ENCODE results near the gene ERBB4.

ERBB4 gene

GRCh38 chr2:212119591-212119990 lies 419.0 kb downstream of the ERBB4 start:
- no peak for TF ChIP-seq CTCF (IDR thresholded peaks at IDR 0.05; ENCODE audit: low read depth, low read length)

GRCh38 chr2:212117926-212118325 lies 420.7 kb downstream of the ERBB4 start:
- Histone ChIP-seq H3K36me3 (no peaks in the 10 kb centered on the region), H3K9me3 (ENCODE audit: severe bottlenecking) (no peaks in the 10 kb centered on the region), H3K27ac (no peak overlapping the region), H3K4me3 (ENCODE audit: low read depth, low read length) (no peak overlapping the region), H3K27me3 (ENCODE audit: insufficient read depth, low read depth, severe bottlenecking) (no peaks in the 10 kb centered on the region)
- no peak for TF ChIP-seq CTCF (IDR thresholded peaks at IDR 0.05; ENCODE audit: low read depth, low read length)
- DNase-seq, result no peak

More at GRCh38 chr2:212119591-212119990, 419.0 kb downstream of the ERBB4 start:
- H3K9me3 ChIP-seq (ENCODE audit: severe bottlenecking), result no peaks in the 10 kb centered on the region
- H3K4me3 ChIP-seq (ENCODE audit: low read depth, low read length), result no peak overlapping the region
- no peak overlapping the region for H3K27ac ChIP-seq
- DNase-seq, result no peak
- H3K36me3 ChIP-seq, result no peaks in the 10 kb centered on the region
- no peaks in the 10 kb centered on the region for H3K27me3 ChIP-seq (ENCODE audit: insufficient read depth, low read depth, severe bottlenecking)

- Histone ChIP-seq H3K27ac (no peak overlapping the region), H3K27me3 (ENCODE audit: insufficient read depth, low read depth, severe bottlenecking) (no peaks in the 10 kb centered on the region), H3K4me3 (ENCODE audit: low read depth, low read length) (no peak overlapping the region), H3K36me3 (no peaks in the 10 kb centered on the region), H3K9me3 (ENCODE audit: severe bottlenecking) (no peaks in the 10 kb centered on the region)
- TF ChIP-seq CTCF (IDR thresholded peaks at IDR 0.05; ENCODE audit: low read depth, low read length), result no peak
- no peak for DNase-seq
Measured at GRCh38 chr2:212114489-212114888, 424.1 kb downstream of the ERBB4 start.

GRCh38 chr2:212112401-212112800 lies 426.2 kb downstream of the ERBB4 start:
- Histone ChIP-seq H3K27me3 (ENCODE audit: insufficient read depth, low read depth, severe bottlenecking) (no peaks in the 10 kb centered on the region), H3K27ac (no peak overlapping the region), H3K4me3 (ENCODE audit: low read depth, low read length) (no peak overlapping the region), H3K9me3 (ENCODE audit: severe bottlenecking) (no peaks in the 10 kb centered on the region), H3K36me3 (no peaks in the 10 kb centered on the region)
- no peak for DNase-seq
- no peak for TF ChIP-seq CTCF (IDR thresholded peaks at IDR 0.05; ENCODE audit: low read depth, low read length)

- Histone ChIP-seq H3K4me3 (ENCODE audit: low read depth, low read length) (no peak overlapping the region), H3K27me3 (ENCODE audit: insufficient read depth, low read depth, severe bottlenecking) (no peaks in the 10 kb centered on the region), H3K9me3 (ENCODE audit: severe bottlenecking) (peaks cover 2% of the 10 kb centered on the region), H3K36me3 (no peaks in the 10 kb centered on the region), H3K27ac (no peak overlapping the region)
- TF ChIP-seq CTCF (IDR thresholded peaks at IDR 0.05; ENCODE audit: low read depth, low read length), result no peak
- DNase-seq, result no peak
Measured at GRCh38 chr2:212109792-212110680, 428.6 kb downstream of the ERBB4 start.
